Esophagus muscularis mucosa (tissue), 4 donors: ENCODE data around the gene DCST2.

Experiments
- CTCF ChIP-seq, 3 experiments: fragments of 200-600 bp in 2 of 3; fragments of 450-650 bp in 1 of 3; sonication (generic) in 2 of 3; IDR thresholded peaks; one replicate each; pipeline ENCODE4 v1.5.1; 2017 to 2019; ENCODE audit warnings: antibody characterized with exemption in 3 of 3, mild to moderate bottlenecking in 2 of 3, moderate library complexity in 1 of 3
- EP300 ChIP-seq: sonication (generic); formaldehyde crosslinking; IDR thresholded peaks from one replicate; pipeline ENCODE4 v1.6.1; 2017; ENCODE audit warnings: antibody characterized with exemption
- POLR2A ChIP-seq: fragments of 450-650 bp; IDR thresholded peaks from one replicate; pipeline ENCODE4 v1.6.1; 2017; ENCODE audit warnings: antibody characterized with exemption, moderate library complexity, mild to moderate bottlenecking, low read depth
- POLR2AphosphoS5 ChIP-seq, 2 donors: sonication (generic); formaldehyde crosslinking; IDR thresholded peaks; one replicate each; pipeline ENCODE4 v1.6.1; 2017; ENCODE audit warnings: antibody characterized with exemption in 2 of 2

GRCh38 chr1:155077346-155077745 lies 43.8 kb upstream of the DCST2 start:
- TF ChIP-seq EP300 (no peak), POLR2AphosphoS5 (IDR thresholded peaks at IDR 0.05) (no peak), CTCF (IDR thresholded peaks at IDR 0.05) (no peak), POLR2A (no peak)
